HG02884 (cell line): ENCODE results near the gene ZNF28.
"Not testable (repeated sequence)": the region's sequence is repeated elsewhere in the genome, so short reads cannot be mapped to it uniquely, and the experiment has no call there.

Experiments
- ATAC-seq: cut with Tn5 transposase; IDR thresholded peaks from one replicate; pipeline ENCODE4 v1.9.1; 2021; ENCODE audit warnings: mild to moderate bottlenecking, moderate library complexity; ENCODE audit not compliant: unreplicated experiment

ZNF28 gene

DNA sequence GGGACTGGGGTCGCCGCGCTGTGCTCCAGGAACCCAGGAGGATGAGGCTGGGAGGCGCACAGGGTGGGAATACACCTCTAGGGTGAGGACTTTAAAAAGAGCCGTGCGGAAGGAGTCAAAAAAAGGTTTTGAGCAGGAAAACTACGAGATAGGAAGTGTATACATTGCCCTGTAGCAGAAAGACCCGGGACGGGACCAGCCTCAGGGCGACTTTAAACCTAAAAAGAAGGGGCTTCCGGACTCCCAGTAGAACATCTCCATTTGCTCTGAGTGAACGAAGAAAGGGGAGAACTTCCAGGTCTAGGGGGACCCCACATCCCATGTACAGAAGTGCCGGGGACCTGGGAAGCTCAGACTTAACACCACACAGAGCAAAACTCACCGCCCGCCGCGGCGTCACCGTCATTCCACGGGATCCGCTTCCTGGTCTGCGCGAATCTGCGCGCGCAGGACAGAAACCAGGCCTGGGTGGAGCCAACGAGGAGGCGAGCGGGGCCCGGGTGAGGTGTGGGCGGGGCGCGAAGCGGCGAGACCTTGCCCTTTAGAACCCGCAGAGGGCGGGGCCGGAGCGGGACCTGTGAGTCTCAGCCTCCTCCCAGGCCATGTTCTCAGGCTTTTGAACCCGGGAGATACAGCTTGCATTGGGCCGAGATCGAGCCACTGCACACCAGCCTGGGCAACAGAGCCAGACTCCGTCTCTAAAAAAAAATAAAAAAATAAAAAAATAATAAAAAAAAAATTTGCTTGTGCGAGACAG lies at the start of gene ZNF28:
ZNF28 (minus strand) TSS at position 430 of the 757 bp plus-strand sequence. CDS start 3,675 bp downstream, outside the sequence.
- ATAC-seq = peak; percentile 81

DNA sequence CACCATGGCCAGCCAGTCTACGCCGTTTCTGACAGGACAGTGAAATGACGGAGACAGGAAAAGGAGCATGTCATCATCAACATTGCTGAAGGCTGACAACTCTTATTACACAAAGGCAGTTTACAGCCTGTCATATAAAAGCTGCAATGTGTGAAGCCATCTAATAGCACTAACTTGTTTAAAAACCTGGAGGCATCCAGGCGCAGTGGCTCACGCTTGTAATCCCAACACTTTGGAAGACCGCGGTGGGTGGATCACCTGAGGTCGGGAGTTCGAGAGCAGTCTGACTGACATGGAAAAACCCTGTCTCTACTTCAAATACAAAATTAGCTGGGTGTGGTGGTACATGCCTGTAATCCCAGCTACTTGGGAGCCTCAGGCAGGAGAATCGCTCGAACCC lies 46.6 kb upstream of the ZNF28 start:
- ATAC-seq = not testable (repeated sequence)

DNA sequence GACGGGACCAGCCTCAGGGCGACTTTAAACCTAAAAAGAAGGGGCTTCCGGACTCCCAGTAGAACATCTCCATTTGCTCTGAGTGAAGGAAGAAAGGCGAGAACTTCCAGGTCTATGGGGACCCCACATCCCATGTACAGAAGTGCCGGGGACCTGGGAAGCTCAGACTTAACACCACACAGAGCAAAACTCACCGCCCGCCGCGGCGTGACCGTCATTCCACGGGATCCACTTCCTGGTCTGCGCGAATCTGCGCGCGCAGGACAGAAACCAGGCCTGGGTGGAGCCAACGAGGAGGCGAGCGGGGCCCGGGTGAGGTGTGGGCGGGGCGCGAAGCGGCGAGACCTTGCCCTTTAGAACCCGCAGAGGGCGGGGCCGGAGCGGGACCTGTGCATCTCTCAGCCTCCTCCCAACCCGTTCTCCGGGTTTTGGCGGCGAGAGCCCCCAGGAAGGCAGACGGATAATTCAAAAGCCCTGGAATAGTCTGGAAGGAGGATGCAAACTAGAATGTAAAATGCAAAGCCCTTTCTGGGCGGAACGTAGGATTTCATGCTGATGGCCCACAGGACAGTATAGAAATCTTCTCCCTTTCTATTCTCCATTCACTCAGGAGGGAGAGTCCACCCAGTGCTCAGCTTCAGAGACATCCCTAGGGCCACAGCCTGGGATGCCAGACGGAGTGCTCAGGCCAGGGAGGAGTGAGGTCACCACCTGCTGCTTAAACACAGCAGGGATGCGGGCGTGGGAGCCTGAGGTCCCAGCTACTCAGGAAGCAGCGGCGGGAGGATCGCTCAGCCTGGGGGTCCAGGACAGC lies 36.2 kb upstream of the ZNF28 start, which contains the start of gene ZNF468:
ZNF468 (minus strand) TSS at position 242 of the 814 bp plus-strand sequence. CDS start 3,347 bp downstream, outside the sequence.
- ATAC-seq = peak; percentile 95

DNA sequence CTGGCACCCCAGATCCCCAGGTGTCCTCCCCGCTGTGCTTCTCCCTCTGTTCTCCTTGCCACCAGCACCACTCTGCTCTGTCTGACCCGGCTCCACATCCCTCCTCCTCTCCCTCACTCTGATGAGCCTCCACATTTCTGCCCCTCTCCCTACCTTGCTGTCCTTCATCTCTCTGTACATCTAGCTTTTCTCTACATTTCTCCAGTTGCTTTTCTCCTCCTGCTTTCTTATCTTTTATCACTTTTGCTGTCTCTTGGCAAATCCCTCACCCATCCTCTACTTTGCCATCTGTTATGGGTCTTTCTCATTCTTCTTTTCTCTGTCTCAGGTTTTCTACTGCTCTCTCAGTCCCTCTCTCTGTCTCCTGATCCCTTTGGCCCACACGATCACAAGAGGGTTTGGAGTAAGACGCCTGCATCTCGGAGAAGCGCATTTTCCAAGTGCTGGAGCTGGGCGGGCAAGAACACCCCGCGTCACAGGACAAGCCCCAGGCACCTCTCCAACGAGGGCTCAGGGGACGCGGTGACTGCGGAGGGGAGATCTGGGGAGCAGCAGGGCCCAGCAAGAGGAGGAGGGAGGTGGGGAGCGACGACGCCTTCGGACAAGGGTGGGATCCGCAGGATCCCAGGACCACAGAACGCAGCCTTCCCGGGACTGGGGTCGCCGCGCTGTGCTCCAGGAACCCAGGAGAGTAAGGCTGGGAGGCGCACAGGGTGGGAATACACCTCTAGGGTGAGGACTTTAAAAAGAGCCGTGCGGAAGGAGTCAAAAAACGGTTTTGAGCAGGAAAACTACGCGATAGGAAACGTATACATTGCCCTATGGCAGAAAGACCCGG lies 35.3 kb upstream of the ZNF28 start:
- ATAC-seq = not testable (repeated sequence)

DNA sequence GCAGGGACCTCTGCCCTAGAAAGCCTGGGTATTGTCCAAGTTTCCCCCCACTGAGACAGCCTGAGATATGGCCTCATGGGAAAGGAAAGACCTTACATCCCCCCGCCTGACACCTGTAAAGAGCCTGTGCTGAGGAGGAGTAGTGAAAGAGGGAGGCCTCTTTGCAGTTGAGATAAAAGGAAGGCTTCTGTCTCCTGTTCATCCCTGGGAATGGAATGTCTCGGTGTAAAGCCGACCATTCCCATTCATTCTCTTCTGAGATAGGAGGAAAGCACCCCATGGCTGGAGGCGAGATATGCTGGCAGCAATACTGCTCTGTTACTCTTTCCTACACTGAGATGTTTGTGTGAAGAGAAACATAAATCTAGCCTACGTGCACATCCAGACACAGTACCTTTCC lies 25.9 kb upstream of the ZNF28 start:
- not testable (repeated sequence) for ATAC-seq

DNA sequence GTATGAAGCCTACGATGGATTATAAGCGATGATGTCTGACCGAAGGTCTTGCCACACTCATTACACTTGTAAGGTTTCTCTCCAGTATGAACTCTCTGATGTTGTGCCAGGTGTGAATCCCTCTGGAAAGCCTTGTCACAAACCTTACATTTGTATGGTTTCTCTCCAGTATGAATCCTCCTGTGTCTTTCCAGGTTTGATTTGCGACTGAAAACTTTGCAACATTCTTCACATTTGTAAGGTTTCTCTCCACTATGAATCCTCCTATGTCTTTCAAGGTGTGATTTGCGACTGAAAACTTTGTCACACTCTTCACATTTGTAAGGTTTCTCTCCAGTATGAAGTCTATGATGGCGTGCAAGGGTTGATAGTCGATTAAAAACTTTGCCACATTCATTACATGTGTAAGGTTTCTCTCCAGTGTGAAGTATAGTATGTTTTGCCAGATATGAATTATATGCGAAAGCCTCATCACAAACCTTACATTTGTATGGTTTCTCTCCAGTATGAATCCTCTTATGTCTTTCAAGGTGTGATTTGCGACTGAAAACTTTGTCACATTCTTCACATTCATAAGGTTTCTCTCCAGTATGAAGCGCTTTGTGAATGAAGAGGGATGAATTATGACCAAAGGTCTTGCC lies 19.5 kb upstream of the ZNF28 start:
- not testable (repeated sequence) for ATAC-seq

DNA sequence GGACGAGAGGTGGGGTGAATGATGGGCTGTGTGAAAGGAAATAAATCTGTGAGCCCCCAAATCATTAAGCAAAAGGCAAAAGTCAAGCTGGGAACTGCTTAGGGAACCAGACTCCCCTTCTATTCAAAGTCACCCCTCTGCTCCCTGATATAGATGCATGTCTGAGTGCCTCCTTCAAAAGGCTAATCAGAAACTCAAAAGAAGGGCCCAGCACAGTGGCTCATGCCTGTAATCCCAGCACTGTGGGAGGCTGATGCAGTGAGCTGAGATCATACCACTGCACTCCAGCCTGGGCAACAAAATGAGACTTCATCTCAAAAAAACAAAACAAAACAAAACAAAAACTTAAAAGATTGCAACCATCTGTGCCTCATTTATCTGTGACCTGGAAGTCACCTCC lies 12.9 kb upstream of the ZNF28 start:
- ATAC-seq = not testable (repeated sequence)

DNA sequence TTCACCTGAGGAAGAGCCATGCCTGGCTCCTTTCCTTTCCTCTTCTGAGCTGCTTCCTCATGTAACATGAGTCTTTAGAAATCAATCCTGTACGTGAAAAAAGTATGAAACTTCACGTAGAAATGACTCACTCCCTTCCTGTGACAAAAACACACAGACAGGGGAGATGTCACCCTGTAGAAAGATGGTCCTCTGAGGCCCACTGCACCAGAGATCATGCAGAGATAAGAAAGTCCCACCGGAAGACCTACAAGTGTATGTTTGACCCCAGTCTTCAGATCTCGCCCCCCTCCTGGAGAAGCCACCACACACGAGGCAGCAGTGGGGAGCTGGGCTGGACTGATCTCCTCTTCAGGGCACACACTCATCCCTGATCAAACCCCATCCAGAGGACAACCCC lies 12.1 kb upstream of the ZNF28 start:
- not testable (repeated sequence) for ATAC-seq

DNA sequence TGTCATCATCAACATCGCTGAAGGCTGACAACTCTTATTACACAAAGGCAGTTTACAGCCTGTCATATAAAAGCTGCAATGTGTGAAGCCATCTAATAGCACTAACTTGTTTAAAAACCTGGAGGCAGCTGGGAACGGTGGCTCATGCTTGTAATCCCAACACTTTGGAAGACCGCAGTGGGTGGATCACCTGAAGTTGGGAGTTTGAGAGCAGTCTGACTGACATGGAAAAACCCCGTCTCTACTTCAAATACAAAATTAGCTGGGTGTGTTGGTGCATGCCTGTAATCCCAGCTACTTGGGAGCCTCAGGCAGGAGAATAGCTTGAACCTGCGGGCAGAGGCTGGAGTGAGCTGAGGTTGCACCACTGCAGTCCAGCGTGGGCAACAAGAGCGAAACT lies 8.4 kb upstream of the ZNF28 start:
- not testable (repeated sequence) for ATAC-seq

DNA sequence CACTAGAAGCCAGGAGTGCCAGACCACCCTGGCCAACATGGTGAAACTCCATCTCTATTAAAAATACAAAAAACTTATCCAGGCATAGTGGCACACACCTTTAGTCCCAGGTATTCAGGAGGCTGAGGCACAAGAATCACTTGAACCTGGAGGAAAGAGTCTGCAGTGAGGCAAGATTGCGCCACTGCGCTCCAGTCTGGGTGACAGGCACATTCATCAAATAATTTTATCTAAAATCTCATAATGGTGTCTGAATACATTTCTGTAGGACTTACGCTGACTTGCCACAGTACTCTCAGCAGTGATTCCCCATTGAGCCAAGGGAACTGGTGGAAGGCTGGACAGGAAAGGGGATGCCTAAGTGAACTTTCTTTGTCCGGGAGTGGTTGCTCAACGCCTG lies 4.3 kb upstream of the ZNF28 start:
- no peak for ATAC-seq

DNA sequence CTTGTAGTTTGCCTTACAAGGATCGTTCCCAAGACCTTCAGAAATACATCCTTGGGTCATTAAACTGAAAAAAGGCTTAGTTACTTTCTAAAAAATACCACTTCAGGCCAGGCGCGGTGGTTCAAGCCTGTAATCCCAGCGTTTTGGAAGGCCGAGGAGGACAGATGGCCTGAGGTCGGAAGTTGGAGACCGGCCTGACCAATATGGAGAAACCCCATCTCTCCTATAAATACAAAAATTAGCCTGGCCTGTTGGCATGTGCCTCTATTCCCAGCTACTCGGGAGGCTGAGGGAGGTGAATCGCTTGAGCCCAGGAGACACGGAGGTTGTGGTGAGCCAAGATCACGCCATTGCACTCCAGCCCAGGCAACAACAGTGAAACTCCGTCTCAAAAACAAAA lies 2.2 kb upstream of the ZNF28 start:
- ATAC-seq = no peak

DNA sequence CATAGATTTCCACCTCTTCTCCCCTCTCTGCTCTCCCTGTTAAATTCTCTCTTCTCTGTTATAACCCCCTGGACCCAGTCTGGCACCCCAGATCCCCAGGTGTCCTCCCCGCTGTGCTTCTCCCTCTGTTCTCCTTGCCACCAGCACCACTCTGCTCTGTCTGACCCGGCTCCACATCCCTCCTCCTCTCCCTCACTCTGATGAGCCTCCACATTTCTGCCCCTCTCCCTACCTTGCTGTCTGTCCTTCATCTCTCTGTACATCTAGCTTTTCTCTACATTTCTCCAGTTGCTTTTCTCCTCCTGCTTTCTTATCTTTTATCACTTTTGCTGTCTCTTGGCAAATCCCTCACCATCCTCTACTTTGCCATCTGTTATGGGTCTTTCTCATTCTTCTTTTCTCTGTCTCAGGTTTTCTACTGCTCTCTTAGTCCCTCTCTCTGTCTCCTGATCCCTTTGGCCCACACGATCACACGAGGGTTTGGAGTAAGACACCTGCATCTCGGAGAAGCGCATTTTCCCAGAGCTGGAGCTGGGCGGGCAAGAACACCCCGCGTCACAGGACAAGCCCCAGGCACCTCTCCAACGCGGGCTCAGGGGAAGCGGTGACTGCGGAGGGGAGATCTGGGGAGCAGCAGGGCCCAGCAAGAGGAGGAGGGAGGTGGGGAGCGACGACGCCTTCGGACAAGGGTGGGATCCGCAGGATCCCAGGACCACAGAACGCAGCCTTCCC lies 795 bp downstream of the ZNF28 start:
- not testable (repeated sequence) for ATAC-seq

DNA sequence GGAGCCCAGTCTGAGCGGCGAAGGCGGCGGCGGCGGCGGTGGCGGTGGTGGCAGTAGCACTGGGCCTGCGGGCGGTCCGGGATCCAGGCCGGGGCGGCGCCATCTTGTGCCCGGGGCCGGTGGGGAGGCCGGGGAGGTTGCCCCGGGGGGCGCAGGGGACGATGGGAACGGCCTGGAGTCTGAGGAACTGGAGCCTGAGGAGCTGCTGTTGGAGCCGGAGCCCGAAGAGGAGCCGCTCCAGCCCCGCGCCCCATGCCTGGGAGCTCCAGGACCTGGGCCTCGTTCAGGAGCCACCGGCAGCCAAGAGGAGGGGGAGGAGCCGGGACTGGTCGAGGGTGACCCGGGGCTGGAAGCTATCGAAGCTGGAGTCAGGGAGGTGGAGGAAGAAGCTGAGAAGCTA lies 11.6 kb downstream of the ZNF28 start:
- ATAC-seq = no peak

DNA sequence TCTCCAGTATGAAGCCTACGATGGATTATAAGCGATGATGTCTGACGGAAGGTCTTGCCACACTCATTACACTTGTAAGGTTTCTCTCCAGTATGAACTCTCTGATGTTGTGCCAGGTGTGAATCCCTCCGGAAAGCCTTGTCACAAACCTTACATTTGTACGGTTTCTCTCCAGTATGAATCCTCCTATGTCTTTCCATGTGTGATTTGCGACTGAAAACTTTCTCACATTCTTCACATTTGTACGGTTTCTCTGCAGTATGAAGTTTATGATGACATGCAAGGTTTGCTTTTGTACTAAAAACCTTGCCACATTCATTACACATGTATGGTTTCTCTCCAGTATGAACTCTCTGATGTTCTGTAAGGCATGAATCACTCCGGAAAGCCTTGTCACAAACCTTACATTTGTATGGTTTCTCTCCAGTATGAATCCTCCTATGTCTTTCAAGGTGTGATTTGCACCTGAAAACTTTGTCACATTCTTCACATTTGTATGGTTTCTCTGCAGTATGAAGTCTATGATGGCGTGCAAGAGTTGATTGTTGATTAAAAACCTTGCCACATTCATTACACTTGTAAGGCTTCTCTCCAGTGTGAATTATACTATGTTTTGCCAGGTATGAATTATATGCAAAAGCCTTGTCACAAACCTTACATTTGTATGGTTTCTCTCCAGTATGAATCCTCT lies 21.3 kb downstream of the ZNF28 start:
- ATAC-seq = not testable (repeated sequence)

DNA sequence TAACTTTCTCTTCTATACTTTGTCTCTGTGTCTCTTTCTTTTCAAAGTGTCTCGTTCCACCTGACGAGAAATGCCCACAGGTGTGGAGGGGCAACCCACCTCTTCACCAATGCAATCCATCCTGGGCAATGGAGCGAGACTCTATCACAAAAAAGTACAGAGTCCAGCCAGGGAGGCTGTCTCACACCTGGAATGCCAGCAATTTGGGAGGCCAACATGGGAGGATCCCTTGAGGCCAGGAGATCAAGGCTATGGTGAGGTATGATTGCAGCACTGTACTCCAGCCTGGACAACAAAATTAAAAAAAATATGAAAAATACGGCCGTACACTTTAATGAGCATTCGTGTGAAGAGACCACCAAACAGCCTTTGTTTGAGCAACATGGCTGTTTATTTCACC lies 32.0 kb downstream of the ZNF28 start:
- no peak for ATAC-seq

DNA sequence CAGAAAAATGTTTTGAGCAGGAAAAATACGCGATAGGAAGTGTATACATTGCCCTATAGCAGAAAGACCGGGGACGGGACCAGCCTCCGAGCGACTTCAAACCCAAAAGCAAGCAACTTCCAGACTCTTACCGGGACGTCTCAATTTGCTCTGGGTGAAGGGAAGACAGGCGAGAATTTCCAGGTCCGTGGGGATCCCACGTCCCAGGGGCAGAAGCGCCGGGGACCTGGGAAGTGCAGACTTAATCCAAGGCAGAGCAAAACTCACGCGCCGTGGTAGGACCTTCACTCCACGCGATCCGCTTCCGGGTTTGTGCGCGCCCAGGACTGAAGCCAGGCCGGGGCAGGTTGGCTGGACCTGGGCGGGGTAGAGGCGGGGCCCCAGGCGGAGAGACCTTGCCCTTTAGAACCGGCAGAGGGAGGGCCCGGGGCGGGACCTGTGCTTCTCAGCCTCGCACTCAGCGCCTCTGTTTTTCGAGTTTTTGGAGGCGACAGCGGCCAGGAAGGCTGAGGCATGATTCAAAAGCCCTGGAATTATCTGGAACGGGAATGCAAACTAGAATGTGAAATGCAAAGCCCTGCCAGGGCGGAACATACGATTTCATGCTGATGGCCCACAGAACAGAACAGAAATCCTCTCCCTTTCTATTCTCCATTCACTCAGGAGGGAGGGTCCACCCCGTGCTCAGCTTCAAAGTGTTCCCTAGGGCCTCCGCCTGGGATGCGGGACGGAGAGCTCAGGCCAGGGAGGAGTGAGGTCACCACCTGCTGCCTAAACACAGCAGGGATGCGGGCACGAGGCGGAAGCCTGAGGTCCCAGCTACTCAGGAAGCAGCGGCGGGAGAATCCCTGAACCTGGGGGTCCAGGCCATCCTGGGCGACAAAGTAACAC lies 34.7 kb downstream of the ZNF28 start, which contains the start of gene ZNF600:
ZNF600 (minus strand) TSS at position 328 of the 891 bp plus-strand sequence. CDS start 7,903 bp downstream, outside the sequence.
- peak; percentile 91 for ATAC-seq

DNA sequence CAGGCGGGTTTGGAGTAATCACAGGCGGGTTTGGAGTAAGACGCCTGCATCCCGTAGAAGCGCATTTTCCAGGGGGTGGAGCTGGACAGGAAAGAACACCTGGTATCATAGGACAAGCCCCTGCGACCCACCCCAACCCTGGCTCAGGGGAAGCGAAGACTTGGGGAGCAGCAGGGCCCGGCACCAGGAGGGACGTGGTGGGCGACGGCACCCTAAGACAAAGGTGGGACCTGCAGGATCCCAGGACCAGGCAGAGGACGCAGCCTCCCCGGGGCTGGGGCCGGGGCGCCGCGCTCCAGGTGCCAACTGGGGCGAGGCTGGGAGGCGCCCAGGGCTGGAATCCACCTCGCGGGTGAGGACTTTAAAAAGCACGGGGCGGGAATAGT lies 35.4 kb downstream of the ZNF28 start:
- peak; percentile 20 for ATAC-seq

DNA sequence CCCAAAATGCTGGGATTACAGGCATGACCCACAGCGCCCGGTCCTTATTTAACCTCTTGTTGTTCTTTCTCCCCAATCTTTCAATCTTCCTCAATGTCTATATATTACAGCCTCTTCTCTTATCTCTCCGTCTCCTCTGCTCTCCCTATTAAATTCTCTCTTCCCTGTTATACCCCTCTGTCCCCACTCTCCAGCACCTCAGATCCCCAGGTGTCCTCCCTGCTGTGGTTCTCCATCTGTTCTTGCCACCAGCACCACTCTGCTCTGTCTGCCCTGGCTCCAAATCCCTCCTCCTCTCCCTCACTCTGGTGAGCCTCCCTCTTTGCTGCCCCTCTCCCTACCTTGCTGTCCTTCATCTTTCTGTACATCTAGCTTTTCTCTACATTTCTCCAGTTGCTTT lies 35.9 kb downstream of the ZNF28 start:
- no peak for ATAC-seq
